Measurements from ENCODE around the gene KAZN. TPM values are rescaled to one million over a fixed set of nuclear protein-coding genes. Genes with fewer than 3 reads are reported as not detected.

KAZN gene
- total RNA-seq, 4 donors from 2014 or later = 0.77 to 12.3 (median 4.9) TPM

GRCh38 chr1:15117671-15118325, 519.3 kb downstream of the KAZN start:
- Histone ChIP-seq H3K36me3 (no peaks in the 10 kb centered on the region), H3K27ac (no peak overlapping the region), H3K4me1 (no peaks in the 10 kb centered on the region), H3K4me3 (no peak overlapping the region), H3K27me3 (no peaks in the 10 kb centered on the region), H3K9me3 (no peaks in the 10 kb centered on the region)
- intact Hi-C loops (cut with DNase I; ENCODE audit: low total_unique reads) = no loop called here
- DNase-seq = no peak
- TF ChIP-seq POLR2A (IDR thresholded peaks at IDR 0.05) (no peak), CTCF (IDR thresholded peaks at IDR 0.05) (no peak)

GRCh38 chr1:15118579-15118978, 520.1 kb downstream of the KAZN start:
- TF ChIP-seq POLR2A (IDR thresholded peaks at IDR 0.05) = no peak
- no peak for TF ChIP-seq CTCF (IDR thresholded peaks at IDR 0.05)
- Histone ChIP-seq H3K27me3 (no peaks in the 10 kb centered on the region), H3K9me3 (no peaks in the 10 kb centered on the region), H3K27ac (no peak overlapping the region), H3K36me3 (no peaks in the 10 kb centered on the region), H3K4me3 (no peak overlapping the region), H3K4me1 (no peaks in the 10 kb centered on the region)
- intact Hi-C loops (cut with DNase I; ENCODE audit: low total_unique reads) = no loop called here
- DNase-seq = no peak

GRCh38 chr1:15120251-15120945, 521.9 kb downstream of the KAZN start:
- H3K4me1 ChIP-seq = no peaks in the 10 kb centered on the region
- no peaks in the 10 kb centered on the region for H3K36me3 ChIP-seq
- no peak overlapping the region for H3K27ac ChIP-seq
- intact Hi-C loops (cut with DNase I; ENCODE audit: low total_unique reads) = no loop called here
- H3K4me3 ChIP-seq = no peak overlapping the region
- no peak for DNase-seq
- TF ChIP-seq POLR2A (IDR thresholded peaks at IDR 0.05) = no peak
- TF ChIP-seq CTCF (IDR thresholded peaks at IDR 0.05) = no peak
- H3K27me3 ChIP-seq = no peaks in the 10 kb centered on the region
- H3K9me3 ChIP-seq = no peaks in the 10 kb centered on the region

- Histone ChIP-seq H3K4me1 (no peaks in the 10 kb centered on the region), H3K27ac (no peak overlapping the region), H3K4me3 (no peak overlapping the region), H3K9me3 (no peaks in the 10 kb centered on the region), H3K27me3 (no peaks in the 10 kb centered on the region), H3K36me3 (no peaks in the 10 kb centered on the region)
- no peak for DNase-seq
- no peak for TF ChIP-seq POLR2A (IDR thresholded peaks at IDR 0.05)
- TF ChIP-seq CTCF (IDR thresholded peaks at IDR 0.05) = no peak
- intact Hi-C loops (cut with DNase I; ENCODE audit: low total_unique reads) = no loop called here
These were observed 523.8 kb downstream of the KAZN start for GRCh38 chr1:15122331-15122730.

GRCh38 chr1:15123270-15123669, 524.8 kb downstream of the KAZN start:
- no peaks in the 10 kb centered on the region for H3K27me3 ChIP-seq
- intact Hi-C loops (cut with DNase I; ENCODE audit: low total_unique reads) = no loop called here
- no peaks in the 10 kb centered on the region for H3K9me3 ChIP-seq
- no peak for DNase-seq
- no peak overlapping the region for H3K4me3 ChIP-seq
- H3K4me1 ChIP-seq = no peaks in the 10 kb centered on the region
- no peaks in the 10 kb centered on the region for H3K36me3 ChIP-seq
- TF ChIP-seq CTCF (IDR thresholded peaks at IDR 0.05) = no peak
- no peak for TF ChIP-seq POLR2A (IDR thresholded peaks at IDR 0.05)
- no peak overlapping the region for H3K27ac ChIP-seq
